GM06990 (cell line): ENCODE measurements around the gene CFDP1.
A peak's percentile ranks its signal among the peaks of the same experiment; 100 is the strongest.

ENCODE experiments used
- DNase-seq: peaks from one replicate; pipeline ENCODE4 v3.0.0-alpha.2; 2011; ENCODE audit not compliant: insufficient read length; ENCODE audit errors: extremely low read depth
- H3K27me3 ChIP-seq: replicated peaks from 2 replicates; pipeline ENCODE4 v1.6.0; 2011; ENCODE audit warnings: low read length; ENCODE audit not compliant: control insufficient read depth, insufficient read depth
- H3K36me3 ChIP-seq: 2 replicates; pipeline ENCODE4 v1.5.1; 2011; ENCODE audit warnings: low read length; ENCODE audit not compliant: control insufficient read depth, insufficient read depth
- H3K4me3 ChIP-seq: replicated peaks from 2 replicates; pipeline ENCODE4 v1.5.1; 2011; ENCODE audit warnings: low read depth, mild to moderate bottlenecking, control low read depth, low read length
- CTCF ChIP-seq: IDR thresholded peaks from 2 replicates; pipeline ENCODE4 v1.5.1; 2011; ENCODE audit warnings: low read length, control low read depth, mild to moderate bottlenecking, inconsistent platforms; ENCODE audit not compliant: insufficient read depth, poor library complexity, severe bottlenecking

The CFDP1 gene

DNA sequence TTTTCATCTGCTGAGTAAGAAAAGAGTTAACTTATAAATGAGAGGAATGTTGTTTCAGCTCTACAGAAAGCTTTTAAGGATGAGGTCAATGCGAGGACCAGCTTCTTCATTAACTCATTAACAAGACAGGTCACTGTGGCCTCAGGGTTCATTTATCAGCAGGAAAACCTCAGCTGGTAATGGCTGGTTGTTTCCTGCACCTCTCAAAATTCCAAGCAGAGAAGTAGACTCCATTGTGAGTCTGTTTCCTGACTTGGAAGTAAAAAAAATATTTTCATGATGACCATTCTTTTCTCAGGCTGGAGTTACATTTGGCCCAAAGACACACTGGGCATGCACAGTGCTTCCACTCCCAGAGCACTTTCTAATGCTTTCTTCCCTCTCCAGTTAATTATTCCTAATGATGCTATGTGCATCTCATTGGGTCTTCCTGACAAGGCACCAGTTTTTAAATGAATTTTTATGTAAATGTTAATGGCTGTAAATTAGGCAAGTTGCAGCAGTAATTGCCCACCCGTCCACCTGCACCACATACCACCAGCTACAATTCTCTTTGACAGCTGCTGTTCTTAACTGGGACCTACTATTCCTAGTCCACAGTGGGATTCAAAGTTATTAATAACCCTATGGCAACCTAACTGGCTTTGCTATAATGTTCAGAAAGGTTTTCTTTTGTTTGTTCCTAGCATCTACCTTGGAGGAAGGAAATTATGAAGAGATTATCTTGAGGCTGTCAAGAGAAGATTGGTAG lies 92.4 kb downstream of the CFDP1 start:
- no peak for DNase-seq
- H3K27me3 ChIP-seq: no peaks in the 10 kb centered on the region
- TF ChIP-seq CTCF: no peak
- H3K36me3 ChIP-seq: no peaks in the 10 kb centered on the region
- no peak overlapping the region for H3K4me3 ChIP-seq

DNA sequence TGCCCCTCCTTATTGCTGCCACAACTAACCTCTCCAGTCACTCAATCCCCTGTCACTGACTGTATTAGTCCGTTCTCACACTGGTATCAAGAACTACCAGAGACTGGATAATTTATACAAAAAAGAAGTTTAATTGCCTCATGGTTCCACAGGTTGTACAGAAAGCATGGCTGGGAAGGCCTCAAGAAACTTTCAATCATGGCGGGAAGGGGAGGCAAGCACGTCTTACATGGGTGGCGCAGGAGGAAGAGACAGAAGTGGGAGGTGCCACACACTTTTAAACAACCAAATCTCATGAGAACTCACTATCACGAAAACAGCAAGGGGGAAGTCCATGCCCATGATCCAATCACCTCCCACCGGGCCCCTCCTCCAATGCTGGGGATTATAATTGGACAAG lies 95.9 kb downstream of the CFDP1 start:
- no peaks in the 10 kb centered on the region for H3K36me3 ChIP-seq
- H3K27me3 ChIP-seq: no peaks in the 10 kb centered on the region
- TF ChIP-seq CTCF: no peak
- no peak overlapping the region for H3K4me3 ChIP-seq
- no peak for DNase-seq

GRCh38 chr16:75336521-75336920 lies 96.8 kb downstream of the CFDP1 start:
- H3K27me3 ChIP-seq: no peaks in the 10 kb centered on the region
- DNase-seq: no peak
- TF ChIP-seq CTCF: no peak

GRCh38 chr16:75333721-75334163 lies 99.6 kb downstream of the CFDP1 start:
- no peak overlapping the region for H3K4me3 ChIP-seq
- TF ChIP-seq CTCF: no peak
- H3K27me3 ChIP-seq: no peaks in the 10 kb centered on the region
- H3K36me3 ChIP-seq: no peaks in the 10 kb centered on the region
- DNase-seq: peak; percentile 16

More at GRCh38 chr16:75336521-75336920, 96.8 kb downstream of the CFDP1 start:
- Histone ChIP-seq H3K36me3 (no peaks in the 10 kb centered on the region), H3K4me3 (no peak overlapping the region)

GRCh38 chr16:75329943-75330342 lies 103.4 kb downstream of the CFDP1 start:
- DNase-seq: no peak
- Histone ChIP-seq H3K36me3 (no peaks in the 10 kb centered on the region), H3K4me3 (no peak overlapping the region), H3K27me3 (no peaks in the 10 kb centered on the region)
- TF ChIP-seq CTCF: no peak
